Loucy (cell line): Measurements from ENCODE around the gene SIAH3.

ENCODE experiments used
- H2AFZ ChIP-seq: fragments of 200-600 bp; sonication (generic); 2 replicates; pipeline ENCODE4 v1.6.0; 2016; ENCODE audit warnings: antibody characterized with exemption, mild to moderate bottlenecking, low read length, moderate library complexity
- H3F3A ChIP-seq: fragments of 200-600 bp; 2 replicates; pipeline ENCODE4 v1.6.0; 2016; ENCODE audit warnings: antibody characterized with exemption, low read depth, mild to moderate bottlenecking
- H3K27me3 ChIP-seq: fragments of 200-600 bp; sonication (generic); 2 replicates; pipeline ENCODE4 v1.6.1; 2014; ENCODE audit warnings: low read length, mild to moderate bottlenecking; ENCODE audit not compliant: insufficient read depth, poor library complexity, severe bottlenecking
- H3K36me3 ChIP-seq: fragments of 200-600 bp; sonication (generic); 2 replicates; pipeline ENCODE4 v1.6.1; 2016; ENCODE audit warnings: low read length; ENCODE audit not compliant: insufficient read depth
- H3K4me1 ChIP-seq: fragments of 200-600 bp; sonication (generic); 2 replicates; pipeline ENCODE4 v1.5.1; 2014; ENCODE audit warnings: low read length, mild to moderate bottlenecking; ENCODE audit not compliant: insufficient read depth, poor library complexity, severe bottlenecking
- H3K4me2 ChIP-seq: fragments of 200-600 bp; sonication (generic); 2 replicates; pipeline ENCODE4 v1.6.0; 2014; ENCODE audit warnings: antibody characterized with exemption, low read length, low read depth, mild to moderate bottlenecking; ENCODE audit not compliant: poor library complexity, severe bottlenecking
- H3K4me3 ChIP-seq: fragments of 200-600 bp; sonication (generic); 2 replicates; pipeline ENCODE4 v1.5.1; 2014; ENCODE audit warnings: low read length, mild to moderate bottlenecking, mixed read lengths; ENCODE audit not compliant: poor library complexity, severe bottlenecking
- H3K79me2 ChIP-seq: fragments of 200-600 bp; sonication (generic); 2 replicates; pipeline ENCODE4 v1.6.1; 2014; ENCODE audit warnings: low read length; ENCODE audit not compliant: insufficient read depth
- H3K9ac ChIP-seq: fragments of 200-600 bp; sonication (generic); 2 replicates; pipeline ENCODE4 v1.6.0; 2014; ENCODE audit warnings: mild to moderate bottlenecking, low read depth, low read length, moderate library complexity; ENCODE audit not compliant: poor library complexity, severe bottlenecking
- H3K9me2 ChIP-seq: fragments of 200-600 bp; sonication (generic); replicated peaks from 2 replicates; pipeline ENCODE4 v1.6.1; 2016; ENCODE audit warnings: low read depth, low read length, mixed read lengths
- H3K9me3 ChIP-seq: fragments of 200-600 bp; sonication (generic); 2 replicates; pipeline ENCODE4 v1.6.1; 2014; ENCODE audit warnings: mild to moderate bottlenecking, antibody characterized with exemption, low read length, low read depth; ENCODE audit not compliant: insufficient read depth
- H4K20me1 ChIP-seq: fragments of 200-600 bp; sonication (generic); 2 replicates; pipeline ENCODE4 v1.6.0; 2014; ENCODE audit warnings: antibody characterized with exemption, low read length, mild to moderate bottlenecking; ENCODE audit not compliant: insufficient read depth, poor library complexity, severe bottlenecking
- EZH2phosphoT487 ChIP-seq: fragments of 200-600 bp; IDR thresholded peaks from 2 replicates; pipeline ENCODE4 v1.6.1; 2018; ENCODE audit warnings: antibody characterized with exemption, mild to moderate bottlenecking, moderate library complexity, borderline replicate concordance
- TF ChIP-seq, protein P1 (sequence below): fragments of 200-600 bp; sonication (generic); conservative IDR thresholded peaks from 2 replicates; pipeline ENCODE4 v1.5.1; 2014; ENCODE audit warnings: mild to moderate bottlenecking, antibody characterized with exemption, low read length

The SIAH3 gene

GRCh38 chr13:45733361-45733760, 118.2 kb downstream of the SIAH3 start:
- Histone ChIP-seq H3K4me1 (peaks cover 12% of the 10 kb centered on the region), H3F3A (no peaks in the 10 kb centered on the region), H3K9ac (no peak overlapping the region), H3K79me2 (no peaks in the 10 kb centered on the region), H3K27me3 (no peaks in the 10 kb centered on the region), H2AFZ (no peak overlapping the region), H3K9me2 (no peaks in the 10 kb centered on the region), H3K4me2 (no peak overlapping the region), H3K9me3 (no peaks in the 10 kb centered on the region), H4K20me1 (no peaks in the 10 kb centered on the region), H3K36me3 (no peaks in the 10 kb centered on the region), H3K4me3 (no peak overlapping the region)
- TF ChIP-seq EZH2phosphoT487: no peak
- TF ChIP-seq, protein P1, sequence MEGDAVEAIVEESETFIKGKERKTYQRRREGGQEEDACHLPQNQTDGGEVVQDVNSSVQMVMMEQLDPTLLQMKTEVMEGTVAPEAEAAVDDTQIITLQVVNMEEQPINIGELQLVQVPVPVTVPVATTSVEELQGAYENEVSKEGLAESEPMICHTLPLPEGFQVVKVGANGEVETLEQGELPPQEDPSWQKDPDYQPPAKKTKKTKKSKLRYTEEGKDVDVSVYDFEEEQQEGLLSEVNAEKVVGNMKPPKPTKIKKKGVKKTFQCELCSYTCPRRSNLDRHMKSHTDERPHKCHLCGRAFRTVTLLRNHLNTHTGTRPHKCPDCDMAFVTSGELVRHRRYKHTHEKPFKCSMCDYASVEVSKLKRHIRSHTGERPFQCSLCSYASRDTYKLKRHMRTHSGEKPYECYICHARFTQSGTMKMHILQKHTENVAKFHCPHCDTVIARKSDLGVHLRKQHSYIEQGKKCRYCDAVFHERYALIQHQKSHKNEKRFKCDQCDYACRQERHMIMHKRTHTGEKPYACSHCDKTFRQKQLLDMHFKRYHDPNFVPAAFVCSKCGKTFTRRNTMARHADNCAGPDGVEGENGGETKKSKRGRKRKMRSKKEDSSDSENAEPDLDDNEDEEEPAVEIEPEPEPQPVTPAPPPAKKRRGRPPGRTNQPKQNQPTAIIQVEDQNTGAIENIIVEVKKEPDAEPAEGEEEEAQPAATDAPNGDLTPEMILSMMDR: no peak

GRCh38 chr13:45732916-45733315, 118.6 kb downstream of the SIAH3 start:
- H3K9me2 ChIP-seq: no peaks in the 10 kb centered on the region
- no peaks in the 10 kb centered on the region for H3K79me2 ChIP-seq
- TF ChIP-seq, protein P1: no peak
- TF ChIP-seq EZH2phosphoT487: no peak
- H3K9ac ChIP-seq: no peak overlapping the region
- H4K20me1 ChIP-seq: no peaks in the 10 kb centered on the region
- no peak overlapping the region for H3K4me3 ChIP-seq
- no peaks in the 10 kb centered on the region for H3K27me3 ChIP-seq
- no peak overlapping the region for H3K4me2 ChIP-seq
- H3K36me3 ChIP-seq: no peaks in the 10 kb centered on the region
- H3K4me1 ChIP-seq: peaks cover 8% of the 10 kb centered on the region
- H3K9me3 ChIP-seq: no peaks in the 10 kb centered on the region
- no peaks in the 10 kb centered on the region for H3F3A ChIP-seq
- no peak overlapping the region for H2AFZ ChIP-seq

DNA sequence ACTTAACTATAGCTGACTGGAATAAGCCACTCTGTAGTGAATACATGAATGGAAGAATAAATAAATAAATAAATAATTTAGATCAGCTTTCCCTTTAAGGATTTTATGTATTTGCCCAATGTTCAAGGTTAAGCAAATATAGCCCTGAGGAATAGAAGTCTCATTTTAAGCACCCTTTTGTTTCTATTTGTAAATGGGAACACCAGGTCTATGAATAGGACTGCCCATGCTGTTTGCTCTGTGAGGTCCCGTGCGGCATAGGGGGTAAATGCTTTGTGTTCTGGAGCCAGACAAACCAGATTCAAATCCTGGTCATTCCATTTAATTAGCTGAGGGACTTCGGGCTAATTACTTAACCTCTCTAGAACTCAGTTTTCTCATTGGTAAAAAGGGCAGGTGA, 120.1 kb downstream of the SIAH3 start:
- no peaks in the 10 kb centered on the region for H3K9me3 ChIP-seq
- no peak overlapping the region for H3K9ac ChIP-seq
- no peak overlapping the region for H2AFZ ChIP-seq
- H4K20me1 ChIP-seq: no peaks in the 10 kb centered on the region
- no peaks in the 10 kb centered on the region for H3F3A ChIP-seq
- H3K79me2 ChIP-seq: no peaks in the 10 kb centered on the region
- no peak overlapping the region for H3K4me3 ChIP-seq
- H3K9me2 ChIP-seq: no peaks in the 10 kb centered on the region
- no peaks in the 10 kb centered on the region for H3K27me3 ChIP-seq
- H3K4me1 ChIP-seq: no peaks in the 10 kb centered on the region
- H3K4me2 ChIP-seq: no peak overlapping the region
- no peak for TF ChIP-seq EZH2phosphoT487
- TF ChIP-seq, protein P1: no peak
- H3K36me3 ChIP-seq: no peaks in the 10 kb centered on the region
